HEK293 (cell line): ENCODE measurements around the gene PLEKHB2.
A peak's percentile ranks its signal among the peaks of the same experiment; 100 is the strongest.

Experiments
- CTCF ChIA-PET: fragments of 350-600 bp; formaldehyde crosslinking; extraction: SDS; loops from one replicate; lab custom pipeline; 2021; ENCODE audit warnings: antibody characterized with exemption; lab: Yijun Ruan, JAX
- POLR2A ChIA-PET: fragments of 300-600 bp; formaldehyde crosslinking; extraction: SDS; loops from one replicate; lab custom pipeline; 2020; ENCODE audit warnings: antibody characterized with exemption, inconsistent platforms; lab: Yijun Ruan, JAX
- H3K27ac ChIP-seq: fragments of 200-500 bp; sonication (Bioruptor generic); 2 replicates; pipeline ENCODE4 v1.5.1; 2014; ENCODE audit warnings: low read depth, low read length, control low read depth, inconsistent platforms; ENCODE audit errors: extremely low read depth
- H3K36me3 ChIP-seq, 2 experiments: fragments of 200-500 bp in 1 of 2; sonication (Bioruptor generic) in 1 of 2; 1 replicate in 1 of 2; 2 replicates in 1 of 2; pipeline ENCODE4 v1.5.1; 2014 to 2017; ENCODE audit warnings: inconsistent platforms in 2 of 2, low read length in 2 of 2; ENCODE audit not compliant: control insufficient read depth in 2 of 2, insufficient read depth in 1 of 2
- H3K4me1 ChIP-seq: fragments of 200-500 bp; sonication (Bioruptor generic); 2 replicates; pipeline ENCODE4 v1.5.1; 2014; ENCODE audit warnings: mild to moderate bottlenecking, low read length, inconsistent platforms; ENCODE audit not compliant: control insufficient read depth, insufficient read depth
- H3K4me3 ChIP-seq: 2 replicates; pipeline ENCODE4 v1.5.1; 2011; ENCODE audit warnings: low read depth, mild to moderate bottlenecking, control low read depth, low read length, moderate library complexity
- H3K9me3 ChIP-seq: fragments of 200-500 bp; sonication (Bioruptor generic); 2 replicates; pipeline ENCODE4 v1.5.1; 2014; ENCODE audit warnings: low read depth, low read length, inconsistent platforms; ENCODE audit not compliant: control insufficient read depth, insufficient read depth
- CTCF ChIP-seq: fragments of 450-650 bp; formaldehyde crosslinking; IDR thresholded peaks from 2 replicates; pipeline ENCODE4 v1.5.1; 2016; ENCODE audit warnings: missing biosample characterization, missing genetic modification characterization
- FEZF1 ChIP-seq: fragments of 450-650 bp; formaldehyde crosslinking; IDR thresholded peaks from 2 replicates; pipeline ENCODE4 v1.5.1; 2016; ENCODE audit warnings: missing biosample characterization, missing genetic modification characterization
- HOXA7 ChIP-seq: sonication (generic); formaldehyde crosslinking; IDR thresholded peaks from 2 replicates; pipeline ENCODE4 v1.8.1; 2022; ENCODE audit warnings: missing genetic modification reagents, borderline replicate concordance
- PATZ1 ChIP-seq: fragments of 450-650 bp; formaldehyde crosslinking; IDR thresholded peaks from 2 replicates; pipeline ENCODE4 v1.5.1; 2016; ENCODE audit warnings: missing biosample characterization, missing genetic modification characterization
- REST ChIP-seq: fragments of 450-650 bp; formaldehyde crosslinking; IDR thresholded peaks from 2 replicates; pipeline ENCODE4 v1.5.1; 2016; ENCODE audit warnings: missing biosample characterization, missing genetic modification characterization
- SP2 ChIP-seq: fragments of 450-650 bp; formaldehyde crosslinking; IDR thresholded peaks from 2 replicates; pipeline ENCODE4 v1.5.1; 2016; ENCODE audit warnings: missing biosample characterization, missing genetic modification characterization
- ZNF121 ChIP-seq: fragments of 450-650 bp; formaldehyde crosslinking; IDR thresholded peaks from 2 replicates; pipeline ENCODE4 v1.5.1; 2016; ENCODE audit warnings: missing biosample characterization, missing genetic modification characterization
- ZNF140 ChIP-seq: fragments of 450-650 bp; formaldehyde crosslinking; IDR thresholded peaks from 2 replicates; pipeline ENCODE4 v1.5.1; 2016; ENCODE audit warnings: missing biosample characterization, missing genetic modification characterization
- ZNF18 ChIP-seq: fragments of 450-650 bp; formaldehyde crosslinking; IDR thresholded peaks from 2 replicates; pipeline ENCODE4 v1.5.1; 2016; ENCODE audit warnings: missing biosample characterization, missing genetic modification characterization
- ZNF202 ChIP-seq: fragments of 450-650 bp; formaldehyde crosslinking; IDR thresholded peaks from 2 replicates; pipeline ENCODE4 v1.5.1; 2016; ENCODE audit warnings: missing biosample characterization, missing genetic modification characterization, borderline replicate concordance
- ZNF530 ChIP-seq: fragments of 450-650 bp; formaldehyde crosslinking; IDR thresholded peaks from 2 replicates; pipeline ENCODE4 v1.5.1; 2016; ENCODE audit warnings: low read depth, missing biosample characterization, missing genetic modification characterization
- ZNF555 ChIP-seq: fragments of 450-650 bp; formaldehyde crosslinking; conservative IDR thresholded peaks from 2 replicates; pipeline ENCODE4 v1.5.1; 2017; ENCODE audit warnings: missing biosample characterization, mild to moderate bottlenecking, missing genetic modification characterization, inconsistent platforms
- ZNF610 ChIP-seq: fragments of 450-650 bp; formaldehyde crosslinking; IDR thresholded peaks from 2 replicates; pipeline ENCODE4 v1.5.1; 2016; ENCODE audit warnings: missing biosample characterization, missing genetic modification characterization, borderline replicate concordance
- ZNF629 ChIP-seq: fragments of 450-650 bp; formaldehyde crosslinking; IDR thresholded peaks from 2 replicates; pipeline ENCODE4 v1.5.1; 2017; ENCODE audit warnings: missing biosample characterization, missing genetic modification characterization
- ZNF639 ChIP-seq: fragments of 450-650 bp; formaldehyde crosslinking; IDR thresholded peaks from 2 replicates; pipeline ENCODE4 v1.5.1; 2016; ENCODE audit warnings: missing biosample characterization, missing genetic modification characterization
- ZNF645 ChIP-seq: fragments of 450-650 bp; formaldehyde crosslinking; IDR thresholded peaks from 2 replicates; pipeline ENCODE4; 2016; ENCODE audit warnings: missing biosample characterization, missing genetic modification characterization
- ZNF670 ChIP-seq: fragments of 450-650 bp; formaldehyde crosslinking; IDR thresholded peaks from 2 replicates; pipeline ENCODE4 v1.5.1; 2016; ENCODE audit warnings: missing biosample characterization, missing genetic modification characterization, low read depth
- ZNF777 ChIP-seq: fragments of 450-650 bp; formaldehyde crosslinking; IDR thresholded peaks from 2 replicates; pipeline ENCODE4 v1.5.1; 2017; ENCODE audit warnings: missing biosample characterization, missing genetic modification characterization, borderline replicate concordance

The PLEKHB2 gene

GRCh38 chr2:131105156-131105949 lies at the start of gene PLEKHB2 (continued):
- no peak for TF ChIP-seq ZNF777 (tag by site-specific recombination)
- TF ChIP-seq SP2 (tag by site-specific recombination) = peak; percentile 65
- TF ChIP-seq ZNF629 (tag by site-specific recombination) = peak; percentile 85
- TF ChIP-seq PATZ1 = 0 out of 2 replicates have a peak, but pooled peaks have one; percentile 1
- no peak for TF ChIP-seq ZNF202 (tag by site-specific recombination)
- TF ChIP-seq FEZF1 (tag by site-specific recombination) = peak; percentile 21; the same call in 1 of the 2 replicates
- no peak for TF ChIP-seq ZNF140
- no peak for TF ChIP-seq ZNF530 (tag by site-specific recombination)
- no peak for TF ChIP-seq ZNF610 (tag by site-specific recombination)
- no peak for TF ChIP-seq ZNF121 (tag by site-specific recombination)
- peak; percentile 31 for TF ChIP-seq CTCF (tag by site-specific recombination)

- ChIA-PET POLR2A (no interaction called here), CTCF (interaction anchor here (0.5 kb wide), 1 partner anchor 98 kb away, joined by 6 read pairs; no protein-coding TSS in a partner anchor)
- Histone ChIP-seq H3K4me1 (no peaks in the 10 kb centered on the region), H3K36me3 (peaks cover 22 to 92% of the 10 kb centered on the region in 2 experiments), H3K9me3 (no peaks in the 10 kb centered on the region), H3K27ac (no peak overlapping the region)
- TF ChIP-seq ZNF18 (tag by site-specific recombination) = no peak
- no peak for TF ChIP-seq REST (tag by site-specific recombination)
- TF ChIP-seq HOXA7 (CRISPR knock-in tag) = no peak
- no peak for TF ChIP-seq ZNF645 (tag by site-specific recombination)
- TF ChIP-seq ZNF639 = no peak
- TF ChIP-seq ZNF670 (tag by site-specific recombination) = no peak
- no peak for TF ChIP-seq ZNF555 (tag by site-specific recombination)
- TF ChIP-seq, all 188 proteins: peak for 0
- H3K4me3 ChIP-seq = no peak overlapping the region
These were observed 48.8 kb upstream of the PLEKHB2 start for GRCh38 chr2:131056204-131056931.
